COLO668 (cell line): ENCODE measurements around the gene OR5H6.
"Not testable (repeated sequence)": the region's sequence is repeated elsewhere in the genome, so short reads cannot be mapped to it uniquely, and the experiment has no call there.

Experiments
- DNase-seq: peaks from one replicate; lab custom pipeline; 2025; ENCODE audit not compliant: unreplicated experiment; lab: John Stamatoyannopoulos, UW

OR5H6 gene

GRCh38 chr3:98263944-98264343 lies at the start of gene OR5H6:
TSS of gene OR5H6 (plus strand) at chr3:98264244. CDS start at chr3:98264333, 89 bp downstream.
- DNase-seq, result no peak

- no peak for DNase-seq
Measured at GRCh38 chr3:98215051-98215450, 49.0 kb upstream of the OR5H6 start.

- no peak for DNase-seq
Measured at GRCh38 chr3:98223907-98224672, 40.0 kb upstream of the OR5H6 start.

- DNase-seq, result no peak
Measured at GRCh38 chr3:98232489-98232888, 31.6 kb upstream of the OR5H6 start.

GRCh38 chr3:98233468-98233867 lies 30.6 kb upstream of the OR5H6 start:
- no peak for DNase-seq

- DNase-seq, result no peak
Measured at GRCh38 chr3:98240131-98240530, 23.9 kb upstream of the OR5H6 start.

GRCh38 chr3:98242155-98242554 lies 21.9 kb upstream of the OR5H6 start:
- no peak for DNase-seq

- DNase-seq, result no peak
Measured at GRCh38 chr3:98243843-98244242, 20.2 kb upstream of the OR5H6 start.

- DNase-seq, result no peak
Measured at GRCh38 chr3:98246142-98246541, 17.9 kb upstream of the OR5H6 start.

GRCh38 chr3:98256026-98256425 lies 8.0 kb upstream of the OR5H6 start:
- not testable (repeated sequence) for DNase-seq

- DNase-seq, result no peak
Measured at GRCh38 chr3:98259707-98260106, 4.3 kb upstream of the OR5H6 start.

- DNase-seq, result no peak
Measured at GRCh38 chr3:98262046-98262445, 2.0 kb upstream of the OR5H6 start.

GRCh38 chr3:98269846-98270245 lies 5.8 kb downstream of the OR5H6 start:
- no peak for DNase-seq

- no peak for DNase-seq
Measured at GRCh38 chr3:98272126-98272525, 8.1 kb downstream of the OR5H6 start.

GRCh38 chr3:98274914-98275313 lies 10.9 kb downstream of the OR5H6 start:
- no peak for DNase-seq

- no peak for DNase-seq
Measured at GRCh38 chr3:98282205-98282604, 18.2 kb downstream of the OR5H6 start, which contains the start of gene OR5H2. TSS of gene OR5H2 (plus strand) at chr3:98282505. CDS start at chr3:98282903, 398 bp downstream.

GRCh38 chr3:98290916-98291315 lies 26.9 kb downstream of the OR5H6 start:
- DNase-seq, result no peak

GRCh38 chr3:98291332-98291957 lies 27.4 kb downstream of the OR5H6 start:
- no peak for DNase-seq
